ENCODE results near the gene TRMT6. TPM values are rescaled to one million over a fixed set of nuclear protein-coding genes. Genes with fewer than 3 reads are reported as not detected.

TRMT6 gene
- total and polyA plus RNA-seq, 2 experiments from 2014 or later = 9.7 to 10.3 TPM

DNA sequence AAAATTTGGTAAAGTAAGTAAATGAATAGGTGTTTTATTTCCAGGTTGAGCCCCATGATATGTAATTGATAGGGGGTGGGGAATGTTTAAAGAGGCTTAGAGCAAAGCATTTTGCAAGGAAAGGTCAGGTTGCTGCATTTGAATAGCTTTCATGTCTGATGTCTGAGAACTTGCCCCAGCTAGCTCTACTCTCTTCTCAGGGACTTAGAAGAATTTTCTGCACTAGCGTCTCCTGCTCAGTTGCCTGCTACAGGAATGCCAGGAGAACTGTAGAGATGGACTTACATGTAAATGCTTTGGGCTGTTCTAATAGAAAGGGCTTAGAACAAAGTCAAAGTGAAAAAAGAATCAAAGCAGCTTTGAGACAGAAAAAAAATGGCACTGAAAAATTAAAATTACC is 35.5 kb downstream of the TRMT6 start:
- H3K9me3 ChIP-seq (ENCODE audit: low read depth) = no peaks in the 10 kb centered on the region
- no peak overlapping the region for H3K9ac ChIP-seq
- WGBS, 2 experiments (ENCODE audit: low coverage in 1 of 2, low lambda C conversion rate in 2 of 2, missing lambda C conversion rate in 2 of 2) = 0% methylated on average over 1 of the region's 1 CpG
- H3F3A ChIP-seq (ENCODE audit: insufficient read depth) = no peaks in the 10 kb centered on the region
- H2AFZ ChIP-seq = no peak overlapping the region
- no peaks in the 10 kb centered on the region for H3K36me3 ChIP-seq (ENCODE audit: low read depth)
- in situ Hi-C loops (cut with MboI) = no loop called here
- no peak for TF ChIP-seq EZH2 (IDR thresholded peaks at IDR 0.05; ENCODE audit: insufficient read depth, poor library complexity, severe bottlenecking)
- no peak for TF ChIP-seq EZH2phosphoT487 (IDR thresholded peaks at IDR 0.05; ENCODE audit: insufficient read depth, low read depth)
- peaks cover 12% of the 10 kb centered on the region for H3K4me1 ChIP-seq (ENCODE audit: insufficient read depth)
- H3K4me3 ChIP-seq = no peak overlapping the region
- no peak for DNase-seq
- no peak overlapping the region for H3K4me2 ChIP-seq (ENCODE audit: unreplicated experiment)
- H3K27me3 ChIP-seq (replicated peaks; ENCODE audit: insufficient read depth) = peaks cover 6% of the 10 kb centered on the region; the same call in 1 of the 2 replicates
- H3K79me2 ChIP-seq (ENCODE audit: insufficient read depth) = no peaks in the 10 kb centered on the region
- H3K9me2 ChIP-seq (ENCODE audit: insufficient read depth) = no peaks in the 10 kb centered on the region
- H4K20me1 ChIP-seq (ENCODE audit: insufficient read depth) = no peaks in the 10 kb centered on the region
- no peak overlapping the region for H3K27ac ChIP-seq

DNA sequence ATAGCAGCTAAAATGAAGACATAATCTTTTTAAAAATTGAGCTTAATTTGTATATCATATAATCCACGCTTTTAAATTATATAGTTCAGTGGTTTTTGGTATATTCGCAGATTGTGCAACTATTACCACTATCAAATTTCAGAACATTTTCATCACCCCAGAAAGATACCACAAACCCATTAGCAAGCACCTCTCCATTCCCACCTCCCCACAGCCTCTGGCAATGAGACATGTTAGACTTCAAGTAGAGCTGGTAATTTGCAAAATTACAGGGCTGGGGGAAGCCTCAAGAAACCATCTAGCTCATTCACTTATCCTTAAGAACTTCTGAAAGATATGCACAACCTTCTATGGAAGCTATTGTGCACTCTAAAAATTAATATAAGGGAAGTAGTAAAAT is 37.2 kb downstream of the TRMT6 start:
- no peak overlapping the region for H2AFZ ChIP-seq
- no peaks in the 10 kb centered on the region for H3F3A ChIP-seq (ENCODE audit: insufficient read depth)
- H3K36me3 ChIP-seq (ENCODE audit: low read depth) = no peaks in the 10 kb centered on the region
- no peaks in the 10 kb centered on the region for H3K9me2 ChIP-seq (ENCODE audit: insufficient read depth)
- in situ Hi-C loops (cut with MboI) = no loop called here
- no peaks in the 10 kb centered on the region for H4K20me1 ChIP-seq (ENCODE audit: insufficient read depth)
- no peak overlapping the region for H3K9ac ChIP-seq
- no peak overlapping the region for H3K27ac ChIP-seq
- no peak overlapping the region for H3K4me3 ChIP-seq
- TF ChIP-seq EZH2phosphoT487 (IDR thresholded peaks at IDR 0.05; ENCODE audit: insufficient read depth, low read depth) (no peak), EZH2 (IDR thresholded peaks at IDR 0.05; ENCODE audit: insufficient read depth, poor library complexity, severe bottlenecking) (no peak)
- DNase-seq = no peak
- H3K4me1 ChIP-seq (ENCODE audit: insufficient read depth) = no peaks in the 10 kb centered on the region
- 69 to 73% methylated on average over 2 of the region's 2 CpGs for WGBS, 2 experiments (ENCODE audit: low coverage in 1 of 2, low lambda C conversion rate in 2 of 2, missing lambda C conversion rate in 2 of 2)
- peaks cover 19% of the 10 kb centered on the region for H3K27me3 ChIP-seq (replicated peaks; ENCODE audit: insufficient read depth)
- H3K4me2 ChIP-seq (ENCODE audit: unreplicated experiment) = no peak overlapping the region
- H3K9me3 ChIP-seq (ENCODE audit: low read depth) = no peaks in the 10 kb centered on the region
- no peaks in the 10 kb centered on the region for H3K79me2 ChIP-seq (ENCODE audit: insufficient read depth)

DNA sequence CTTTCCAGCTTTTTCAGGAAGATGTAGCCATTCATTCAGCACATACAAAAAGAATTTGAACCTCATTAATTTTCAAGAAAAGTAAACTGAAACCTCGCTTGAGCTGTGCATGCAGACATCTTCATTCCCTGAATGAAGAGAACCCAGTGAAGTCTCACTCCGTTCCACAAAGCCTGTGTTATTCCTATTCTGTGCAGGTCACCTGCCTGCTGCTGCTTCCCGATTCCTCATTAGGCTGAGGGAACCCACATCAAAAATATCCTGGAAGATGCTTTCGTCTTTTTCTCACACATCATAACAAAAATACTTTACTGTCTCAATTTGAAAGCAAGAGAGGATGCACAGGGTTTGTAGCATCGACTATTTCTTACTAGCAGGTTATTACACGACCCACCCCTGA is 40.1 kb downstream of the TRMT6 start:
- no peaks in the 10 kb centered on the region for H3K36me3 ChIP-seq (ENCODE audit: low read depth)
- no peak for DNase-seq
- H3K9me3 ChIP-seq (ENCODE audit: low read depth) = no peaks in the 10 kb centered on the region
- H3K9ac ChIP-seq = no peak overlapping the region
- TF ChIP-seq EZH2phosphoT487 (IDR thresholded peaks at IDR 0.05; ENCODE audit: insufficient read depth, low read depth) (no peak), EZH2 (IDR thresholded peaks at IDR 0.05; ENCODE audit: insufficient read depth, poor library complexity, severe bottlenecking) (no peak)
- no peak overlapping the region for H3K4me3 ChIP-seq
- in situ Hi-C loops (cut with MboI) = no loop called here
- no peaks in the 10 kb centered on the region for H3K4me1 ChIP-seq (ENCODE audit: insufficient read depth)
- H3K27ac ChIP-seq = no peak overlapping the region
- H3K9me2 ChIP-seq (ENCODE audit: insufficient read depth) = no peaks in the 10 kb centered on the region
- no peak overlapping the region for H2AFZ ChIP-seq
- H3K27me3 ChIP-seq (replicated peaks; ENCODE audit: insufficient read depth) = peaks cover 26% of the 10 kb centered on the region
- H3K4me2 ChIP-seq (ENCODE audit: unreplicated experiment) = no peak overlapping the region
- H3F3A ChIP-seq (ENCODE audit: insufficient read depth) = no peaks in the 10 kb centered on the region
- 59 to 61% methylated on average over 6 of the region's 6 CpGs for WGBS, 2 experiments (ENCODE audit: low coverage in 1 of 2, low lambda C conversion rate in 2 of 2, missing lambda C conversion rate in 2 of 2)
- H3K79me2 ChIP-seq (ENCODE audit: insufficient read depth) = no peaks in the 10 kb centered on the region
- no peaks in the 10 kb centered on the region for H4K20me1 ChIP-seq (ENCODE audit: insufficient read depth)

DNA sequence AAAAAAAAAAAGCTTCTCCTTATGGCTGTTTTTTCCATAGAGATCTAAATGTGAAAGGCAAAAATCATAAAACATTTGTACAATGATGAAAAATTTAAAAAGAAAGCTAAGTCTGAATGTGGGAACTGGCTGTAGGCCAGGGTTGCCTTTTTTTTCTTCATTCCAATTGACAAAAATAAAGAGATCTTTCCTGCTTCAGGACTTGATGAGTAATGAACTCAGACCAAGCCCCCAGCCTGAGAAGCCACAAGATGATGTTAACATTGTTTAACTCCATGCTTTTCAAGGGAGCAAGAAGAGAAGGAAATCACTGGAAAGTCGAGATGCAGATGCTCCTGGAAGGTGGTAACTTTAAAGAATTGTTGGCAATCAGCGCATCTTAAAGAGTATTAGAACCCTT is 41.4 kb downstream of the TRMT6 start:
- no peaks in the 10 kb centered on the region for H3K4me1 ChIP-seq (ENCODE audit: insufficient read depth)
- no peak overlapping the region for H2AFZ ChIP-seq
- TF ChIP-seq EZH2 (IDR thresholded peaks at IDR 0.05; ENCODE audit: insufficient read depth, poor library complexity, severe bottlenecking) (no peak), EZH2phosphoT487 (IDR thresholded peaks at IDR 0.05; ENCODE audit: insufficient read depth, low read depth) (no peak)
- H3K36me3 ChIP-seq (ENCODE audit: low read depth) = no peaks in the 10 kb centered on the region
- H3K9me3 ChIP-seq (ENCODE audit: low read depth) = no peaks in the 10 kb centered on the region
- 30 to 33% methylated on average over 2 of the region's 2 CpGs for WGBS, 2 experiments (ENCODE audit: low coverage in 1 of 2, low lambda C conversion rate in 2 of 2, missing lambda C conversion rate in 2 of 2)
- no peaks in the 10 kb centered on the region for H3K9me2 ChIP-seq (ENCODE audit: insufficient read depth)
- no peak overlapping the region for H3K4me2 ChIP-seq (ENCODE audit: unreplicated experiment)
- no peak overlapping the region for H3K9ac ChIP-seq
- no peaks in the 10 kb centered on the region for H4K20me1 ChIP-seq (ENCODE audit: insufficient read depth)
- no peaks in the 10 kb centered on the region for H3K79me2 ChIP-seq (ENCODE audit: insufficient read depth)
- H3K27ac ChIP-seq = no peak overlapping the region
- peaks cover 26% of the 10 kb centered on the region for H3K27me3 ChIP-seq (replicated peaks; ENCODE audit: insufficient read depth)
- no peak for DNase-seq
- no peaks in the 10 kb centered on the region for H3F3A ChIP-seq (ENCODE audit: insufficient read depth)
- no peak overlapping the region for H3K4me3 ChIP-seq
- in situ Hi-C loops (cut with MboI) = no loop called here

DNA sequence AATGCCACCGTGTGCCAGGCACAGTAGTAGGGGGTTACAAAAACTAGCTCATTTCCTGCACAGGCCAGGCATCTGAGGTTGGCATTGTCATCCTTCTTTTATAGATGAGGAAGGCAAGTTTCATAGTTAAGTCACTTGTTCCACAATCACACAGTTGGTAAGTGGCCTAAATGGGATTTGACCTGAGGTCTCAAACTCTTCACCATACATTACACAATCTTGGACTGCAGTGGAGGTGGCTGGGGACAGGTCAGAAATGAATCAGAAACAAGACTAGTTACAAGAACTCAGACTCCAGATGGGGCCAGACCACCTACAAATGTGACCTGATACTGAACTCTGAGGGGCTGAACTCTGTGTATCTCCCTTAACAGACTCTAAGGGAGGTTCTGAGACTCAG is 49.4 kb downstream of the TRMT6 start:
- H3K79me2 ChIP-seq (ENCODE audit: insufficient read depth) = no peaks in the 10 kb centered on the region
- H3F3A ChIP-seq (ENCODE audit: insufficient read depth) = no peaks in the 10 kb centered on the region
- 38 to 66% methylated on average over 1 of the region's 1 CpG for WGBS, 2 experiments (ENCODE audit: low coverage in 1 of 2, low lambda C conversion rate in 2 of 2, missing lambda C conversion rate in 2 of 2)
- H3K27me3 ChIP-seq (replicated peaks; ENCODE audit: insufficient read depth) = no peaks in the 10 kb centered on the region; the same call in 1 of the 2 replicates
- H3K9me2 ChIP-seq (ENCODE audit: insufficient read depth) = no peaks in the 10 kb centered on the region
- H3K9ac ChIP-seq = no peak overlapping the region
- H3K36me3 ChIP-seq (ENCODE audit: low read depth) = no peaks in the 10 kb centered on the region
- no peak for DNase-seq
- no peak overlapping the region for H3K4me3 ChIP-seq
- no peak overlapping the region for H3K4me2 ChIP-seq (ENCODE audit: unreplicated experiment)
- no peak overlapping the region for H2AFZ ChIP-seq
- in situ Hi-C loops (cut with MboI) = no loop called here
- H3K4me1 ChIP-seq (ENCODE audit: insufficient read depth) = no peaks in the 10 kb centered on the region
- no peaks in the 10 kb centered on the region for H4K20me1 ChIP-seq (ENCODE audit: insufficient read depth)
- no peaks in the 10 kb centered on the region for H3K9me3 ChIP-seq (ENCODE audit: low read depth)
- no peak for TF ChIP-seq EZH2phosphoT487 (IDR thresholded peaks at IDR 0.05; ENCODE audit: insufficient read depth, low read depth)
- TF ChIP-seq EZH2 (IDR thresholded peaks at IDR 0.05; ENCODE audit: insufficient read depth, poor library complexity, severe bottlenecking) = no peak
- H3K27ac ChIP-seq = no peak overlapping the region
